Islet precursor cell (in vitro differentiated cells): ENCODE results near the gene SPTY2D1.
"Not testable (repeated sequence)": the region's sequence is repeated elsewhere in the genome, so short reads cannot be mapped to it uniquely, and the experiment has no call there.

ENCODE experiments used
- DNase-seq: peaks from one replicate; pipeline ENCODE4 v3.0.0-alpha.2; 2018

SPTY2D1 gene, protein sequence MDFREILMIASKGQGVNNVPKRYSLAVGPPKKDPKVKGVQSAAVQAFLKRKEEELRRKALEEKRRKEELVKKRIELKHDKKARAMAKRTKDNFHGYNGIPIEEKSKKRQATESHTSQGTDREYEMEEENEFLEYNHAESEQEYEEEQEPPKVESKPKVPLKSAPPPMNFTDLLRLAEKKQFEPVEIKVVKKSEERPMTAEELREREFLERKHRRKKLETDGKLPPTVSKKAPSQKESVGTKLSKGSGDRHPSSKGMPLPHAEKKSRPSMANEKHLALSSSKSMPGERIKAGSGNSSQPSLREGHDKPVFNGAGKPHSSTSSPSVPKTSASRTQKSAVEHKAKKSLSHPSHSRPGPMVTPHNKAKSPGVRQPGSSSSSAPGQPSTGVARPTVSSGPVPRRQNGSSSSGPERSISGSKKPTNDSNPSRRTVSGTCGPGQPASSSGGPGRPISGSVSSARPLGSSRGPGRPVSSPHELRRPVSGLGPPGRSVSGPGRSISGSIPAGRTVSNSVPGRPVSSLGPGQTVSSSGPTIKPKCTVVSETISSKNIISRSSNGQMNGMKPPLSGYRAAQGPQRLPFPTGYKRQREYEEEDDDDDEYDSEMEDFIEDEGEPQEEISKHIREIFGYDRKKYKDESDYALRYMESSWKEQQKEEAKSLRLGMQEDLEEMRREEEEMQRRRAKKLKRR

DNA sequence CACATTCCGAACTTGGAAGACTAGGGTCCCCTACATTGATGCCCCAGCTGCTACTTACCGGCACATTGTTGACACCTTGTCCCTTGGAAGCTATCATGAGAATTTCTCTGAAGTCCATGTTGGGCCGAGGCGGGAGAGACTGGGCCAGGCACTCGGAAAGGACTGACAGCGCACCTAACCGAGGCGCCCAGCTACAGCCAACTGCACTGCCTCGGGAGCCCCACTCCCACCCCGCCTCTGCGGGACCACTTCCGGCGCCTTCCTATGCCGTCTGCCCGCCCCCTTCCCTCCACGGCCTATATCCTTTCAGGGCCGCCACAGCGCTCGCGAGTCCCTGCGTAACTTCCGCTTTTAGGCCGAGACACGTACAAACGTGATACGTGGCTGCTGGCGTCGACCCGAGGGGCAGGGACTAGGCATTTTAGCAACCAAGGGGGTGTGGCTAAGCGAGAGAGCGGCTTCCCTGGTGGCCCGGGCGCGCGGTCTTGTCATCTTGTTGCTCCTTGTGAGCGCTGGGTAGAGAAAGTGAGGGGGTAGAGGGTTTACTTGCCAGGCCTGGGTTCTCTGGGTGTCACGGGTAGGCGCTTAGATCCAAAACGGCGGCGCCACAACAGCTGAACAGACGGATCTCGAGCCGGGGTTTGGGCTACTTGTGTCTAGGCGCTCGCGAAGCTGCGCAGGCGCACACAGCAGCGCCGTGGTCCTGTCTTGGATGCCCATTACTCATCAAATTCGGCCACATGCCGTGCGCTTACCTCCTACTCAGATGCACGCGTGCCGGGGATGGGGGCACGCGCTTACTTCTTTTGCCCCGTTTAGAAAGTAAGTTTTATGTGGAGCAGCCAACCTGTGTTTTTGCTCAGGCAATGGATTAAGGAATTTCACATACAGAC is at the start of gene SPTY2D1:
Gene SPTY2D1, minus strand, starts transcription at position 203 of the 893 bp plus-strand sequence. Its CDS starts 85 bp downstream, at position 118.
- peak; percentile 100 for DNase-seq

DNA sequence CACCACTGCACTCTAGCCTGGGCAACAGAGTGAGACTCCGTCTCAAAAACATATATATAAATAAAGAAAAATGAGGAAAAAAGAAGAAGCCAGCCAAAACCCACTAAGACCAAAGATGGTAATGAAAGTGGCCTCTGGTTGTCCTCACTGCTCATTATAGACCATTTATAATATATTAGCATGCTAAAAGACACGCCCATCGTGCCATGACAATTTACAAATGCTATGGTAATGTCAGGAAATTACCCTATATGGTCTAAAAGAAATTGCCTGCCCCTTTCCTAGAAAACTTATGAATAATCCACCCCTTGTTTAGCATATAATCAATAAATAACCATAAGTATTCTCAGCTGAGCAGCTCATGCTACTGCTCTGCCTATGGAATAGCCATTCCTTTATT is 48.3 kb upstream of the SPTY2D1 start:
- DNase-seq = no peak

DNA sequence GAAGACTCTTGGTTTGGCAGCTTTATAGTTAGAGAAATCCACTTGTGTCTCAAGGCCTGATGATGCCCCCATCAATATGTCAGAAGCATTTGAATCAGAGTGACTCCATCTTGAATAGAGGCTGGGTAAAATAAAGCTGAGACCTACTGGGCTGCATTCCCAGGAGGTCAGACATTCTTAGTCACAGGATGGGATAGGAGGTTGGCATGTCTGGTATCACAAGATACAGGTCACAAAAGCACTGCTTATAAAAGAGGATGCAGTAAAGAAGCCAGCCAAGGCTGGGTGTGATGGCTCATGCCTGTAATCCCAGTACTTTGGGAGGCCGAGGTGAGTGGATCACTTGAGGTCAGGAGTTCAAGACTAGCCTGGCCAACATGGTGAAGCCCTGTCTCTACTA is 47.8 kb upstream of the SPTY2D1 start:
- DNase-seq = not testable (repeated sequence)

DNA sequence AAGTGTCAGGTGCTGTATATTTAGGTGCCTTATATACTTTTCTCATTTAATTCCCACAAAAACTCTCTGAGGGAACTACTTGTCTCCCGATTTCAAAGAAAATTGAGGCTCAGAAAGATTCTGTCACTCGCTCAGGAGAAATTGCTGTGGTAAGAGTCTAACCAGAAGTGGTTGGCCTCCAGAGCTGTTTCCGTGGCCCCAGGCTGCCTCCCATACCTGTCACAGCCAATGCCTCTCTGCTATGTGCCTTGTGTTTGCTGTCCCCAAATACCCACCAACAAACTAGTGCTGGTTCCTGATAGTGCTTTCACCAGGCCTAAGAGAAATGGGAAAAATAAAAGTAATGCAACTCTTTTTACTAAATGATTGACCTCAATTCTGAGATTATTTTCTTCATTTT is 43.4 kb upstream of the SPTY2D1 start:
- DNase-seq = peak; percentile 64

DNA sequence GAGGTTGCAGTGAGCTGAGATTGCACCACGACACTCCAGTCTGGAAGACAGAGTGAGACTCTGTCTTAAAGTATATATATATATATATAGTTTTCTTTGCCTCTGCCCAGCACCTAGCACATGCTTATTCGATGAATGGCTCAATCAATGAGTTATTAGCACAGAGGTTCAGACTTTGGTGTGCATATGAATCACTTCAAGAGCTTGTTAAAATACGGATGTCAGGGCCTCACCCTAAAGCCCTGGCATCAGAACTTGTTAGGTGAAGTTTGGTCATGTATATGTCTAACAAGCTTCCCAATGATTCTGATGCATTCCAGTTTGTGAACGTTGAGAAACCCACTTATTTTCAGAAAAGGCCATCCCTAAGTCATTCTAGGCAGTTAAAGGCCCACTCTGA is 42.7 kb upstream of the SPTY2D1 start:
- DNase-seq = no peak

DNA sequence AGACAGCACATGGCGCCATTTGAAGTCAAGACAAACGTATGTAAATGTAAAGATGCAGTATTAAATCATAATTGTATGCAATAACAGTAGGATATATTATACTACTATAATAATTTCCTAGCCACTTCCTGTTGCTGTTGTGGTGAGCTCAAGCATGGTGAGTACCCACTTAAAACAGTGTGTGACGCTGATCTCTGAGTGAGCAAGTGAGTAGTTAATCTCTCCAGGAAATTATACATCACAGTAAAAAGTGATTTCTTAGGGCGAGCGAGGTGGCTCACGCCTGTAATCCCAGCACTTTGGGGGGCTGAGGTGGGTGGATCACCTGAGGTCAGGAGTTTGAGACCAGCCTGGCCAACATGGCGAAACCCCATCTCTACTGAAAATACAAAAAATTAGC is 38.1 kb upstream of the SPTY2D1 start:
- DNase-seq = not testable (repeated sequence)

DNA sequence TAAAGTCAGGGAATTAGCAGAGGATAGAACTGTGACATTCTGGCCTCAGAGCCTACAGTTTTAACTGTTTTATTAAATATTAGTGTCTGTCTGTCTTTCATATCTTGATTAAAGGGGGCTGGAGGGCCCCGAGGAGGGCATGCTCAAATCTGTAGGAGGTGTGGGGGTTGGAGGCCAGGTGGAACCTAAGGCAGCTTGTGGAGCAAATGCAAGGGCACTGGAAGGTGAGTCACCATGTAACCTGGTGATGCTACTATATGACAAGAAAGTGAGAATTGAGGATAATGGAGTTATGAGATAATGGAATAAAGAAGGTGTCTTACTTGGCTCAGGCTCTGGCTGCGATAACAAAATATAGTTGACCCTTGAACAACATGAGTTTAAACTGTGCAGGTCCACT is 37.1 kb upstream of the SPTY2D1 start:
- DNase-seq = no peak

DNA sequence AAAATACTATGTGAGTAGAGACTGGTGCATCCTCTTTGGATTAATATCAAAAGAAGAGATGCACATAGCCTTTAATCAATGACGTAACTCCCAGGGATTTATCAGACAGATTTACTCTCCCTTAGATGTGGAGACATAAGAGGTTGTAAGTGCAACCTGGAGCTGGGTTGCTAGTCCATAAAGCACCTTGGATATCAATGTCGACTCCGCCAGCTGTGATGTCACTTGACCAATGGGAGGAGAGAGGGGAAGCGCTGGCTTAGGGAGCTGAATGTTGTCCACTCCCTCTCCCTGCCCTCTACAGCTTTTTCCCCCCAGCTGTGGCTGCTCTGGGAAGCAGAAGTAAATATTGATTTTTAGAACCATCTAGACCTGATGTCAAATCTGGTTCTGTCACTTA is 35.6 kb upstream of the SPTY2D1 start:
- peak; percentile 75 for DNase-seq

DNA sequence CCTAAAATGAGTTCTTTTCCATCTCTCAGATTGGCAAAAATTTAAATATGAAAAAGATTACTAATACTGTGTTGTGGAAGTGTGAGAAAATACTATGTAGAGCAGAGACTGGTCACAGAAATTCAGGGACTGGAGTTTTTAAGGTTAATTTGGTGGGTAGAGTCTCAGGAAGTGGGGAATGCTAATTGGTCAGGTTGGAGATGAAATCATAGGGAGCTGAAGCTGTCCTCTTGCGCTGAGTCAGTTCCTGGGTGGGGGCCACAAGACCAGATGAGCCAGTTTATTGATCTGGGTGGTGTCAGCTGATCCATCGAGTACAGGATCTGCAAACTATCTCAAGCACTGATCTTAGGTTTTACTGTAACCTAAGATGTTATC is 35.1 kb upstream of the SPTY2D1 start:
- DNase-seq = peak; percentile 76

DNA sequence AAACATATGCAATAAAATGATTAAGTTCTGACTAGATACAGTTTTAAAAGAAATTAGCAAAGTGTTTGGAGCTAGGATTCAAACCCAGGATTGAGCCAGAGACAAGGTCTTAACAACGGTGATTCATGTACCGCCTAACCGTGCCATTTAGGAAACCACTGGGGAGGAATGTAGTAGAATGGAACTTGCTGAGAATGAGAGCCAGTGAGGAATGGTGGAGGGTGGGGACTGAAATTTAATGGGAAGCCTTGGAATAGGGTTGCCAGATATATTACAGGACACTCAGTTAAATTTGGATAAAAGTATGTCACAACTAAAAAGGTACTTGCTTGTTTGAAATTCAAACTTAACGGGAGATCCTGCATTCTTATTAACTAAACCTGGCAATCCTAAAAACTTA is 34.0 kb upstream of the SPTY2D1 start:
- peak; percentile 54 for DNase-seq

DNA sequence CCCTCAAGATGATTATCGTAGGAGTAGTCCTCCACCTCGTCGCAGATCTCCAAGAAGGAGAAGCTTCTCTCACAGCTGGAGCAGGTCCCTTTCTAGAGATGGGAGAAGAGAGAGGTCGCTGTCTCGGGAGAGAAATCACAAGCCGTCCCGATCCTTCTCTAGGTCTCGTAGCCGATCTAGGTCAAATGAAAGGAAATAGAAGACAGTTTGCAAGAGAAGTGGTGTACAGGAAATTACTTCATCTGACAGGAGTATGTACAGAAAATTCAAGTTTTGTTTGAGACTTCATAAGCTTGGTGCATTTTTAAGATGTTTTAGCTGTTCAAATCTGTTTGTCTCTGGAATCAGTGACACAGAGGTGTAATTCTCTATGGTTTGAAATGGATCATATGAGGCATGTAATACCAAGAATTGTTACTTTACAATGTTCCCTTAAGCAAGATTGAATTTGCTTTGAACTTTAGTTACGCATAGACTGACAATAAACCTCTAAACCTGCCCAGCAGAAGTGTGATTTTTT is 31.3 kb upstream of the SPTY2D1 start:
- DNase-seq = not testable (repeated sequence)

DNA sequence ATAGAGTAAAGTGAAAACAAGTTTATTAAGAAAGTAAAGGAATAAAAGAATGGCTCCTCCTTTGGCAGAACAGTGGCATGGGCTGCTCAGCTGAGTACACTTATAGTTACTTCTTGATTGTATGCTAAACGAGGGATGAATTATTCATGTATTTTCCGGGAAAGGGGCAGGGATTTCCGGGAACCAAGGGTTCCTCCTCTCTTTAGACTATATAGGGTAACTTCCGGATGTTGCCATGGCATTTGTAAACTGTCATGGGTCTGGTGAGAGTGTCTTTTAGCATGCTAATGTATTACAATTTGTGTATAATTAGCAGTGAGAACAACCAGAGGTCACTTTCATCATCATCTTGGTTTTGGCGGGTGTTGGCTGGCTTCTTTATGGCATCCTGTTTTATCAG is 23.5 kb upstream of the SPTY2D1 start:
- no peak for DNase-seq

DNA sequence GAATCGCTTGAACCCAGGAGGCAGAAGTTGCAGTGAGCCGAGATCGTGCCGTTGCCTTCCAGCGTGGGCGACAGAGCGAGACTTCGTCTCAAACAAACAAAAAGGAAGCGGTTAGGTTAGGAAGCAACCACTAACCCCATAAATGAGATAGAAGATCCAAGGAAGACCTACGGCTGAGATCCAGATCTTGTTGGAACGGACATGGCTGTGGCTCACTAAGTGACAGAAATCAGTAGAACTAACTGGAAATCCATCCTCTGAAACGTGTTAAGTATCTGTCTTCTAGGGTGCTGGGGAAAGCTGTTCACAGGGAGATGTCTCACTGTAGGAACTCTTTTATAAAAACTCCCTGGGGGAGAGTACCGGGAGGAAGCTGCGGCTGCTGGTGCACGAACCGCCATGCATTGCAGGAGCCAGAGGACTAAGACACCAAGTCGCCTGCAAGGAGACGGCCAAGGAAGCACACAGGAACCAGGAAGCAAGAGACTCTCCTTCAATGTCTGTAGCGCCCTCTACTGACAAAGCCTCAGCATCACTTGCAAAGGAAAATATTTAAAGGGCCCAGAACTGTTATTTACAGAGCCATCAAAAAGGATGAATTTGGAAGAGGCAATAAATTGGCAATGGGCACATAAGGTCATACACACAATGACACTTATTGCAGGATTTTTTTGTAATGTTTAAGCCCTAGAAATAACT is 16.9 kb upstream of the SPTY2D1 start:
- peak; percentile 76 for DNase-seq

DNA sequence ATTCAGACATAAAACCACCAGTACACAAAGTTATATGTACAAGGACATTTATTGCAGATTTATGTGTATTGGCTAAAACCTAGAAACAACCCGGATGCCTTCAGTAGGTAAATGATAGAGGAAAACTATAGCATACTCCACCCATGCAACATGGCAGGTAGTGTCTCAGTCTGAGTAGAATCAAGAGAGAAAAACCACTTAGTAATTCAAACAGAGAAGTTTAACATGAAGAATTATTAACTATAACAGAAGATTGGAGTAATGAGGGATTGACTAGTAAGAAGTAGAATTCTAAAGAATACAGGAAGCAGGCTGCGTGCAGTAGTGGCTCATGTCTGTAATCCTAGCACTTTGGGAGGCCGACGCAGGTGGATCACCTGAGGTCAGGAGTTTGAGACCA is 16.2 kb upstream of the SPTY2D1 start:
- DNase-seq = no peak

DNA sequence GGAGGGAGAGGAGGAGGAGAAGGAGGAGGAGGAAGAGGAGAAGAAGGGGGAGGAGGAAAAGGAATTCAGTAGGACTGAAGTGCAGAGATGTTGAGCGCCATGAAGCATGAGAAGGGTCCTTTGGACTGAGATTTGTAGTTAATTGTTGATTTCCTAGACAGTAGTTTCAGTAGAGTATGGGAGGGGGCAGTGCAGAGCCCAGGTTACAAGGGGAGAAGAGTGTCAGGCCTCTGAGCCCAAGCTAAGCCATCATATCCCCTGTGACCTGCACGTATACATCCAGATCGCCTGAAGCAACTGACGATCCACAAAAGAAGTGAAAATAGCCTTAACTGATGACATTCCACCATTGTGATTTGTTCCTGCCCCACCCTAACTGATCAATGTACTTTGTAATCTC is 8.9 kb upstream of the SPTY2D1 start:
- DNase-seq = not testable (repeated sequence)

DNA sequence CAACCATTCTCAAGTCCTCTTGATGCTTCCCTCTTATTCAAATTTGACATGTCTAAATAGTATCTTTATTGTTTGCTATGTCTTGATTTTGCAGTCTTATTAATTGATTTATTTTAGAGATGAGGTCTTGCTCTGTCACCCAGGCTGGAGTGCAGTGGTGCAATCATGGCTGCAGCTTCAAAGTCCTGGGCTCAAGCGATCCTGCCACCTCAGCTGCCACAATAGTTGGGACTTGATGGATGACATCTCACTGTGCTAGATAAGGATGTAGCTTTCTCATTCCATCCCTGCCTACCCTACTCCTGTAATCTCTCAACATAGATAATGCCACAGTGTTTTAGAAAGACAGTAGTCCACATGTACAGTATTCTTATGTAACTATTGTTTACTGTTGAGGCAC is 7.5 kb upstream of the SPTY2D1 start:
- DNase-seq = no peak

DNA sequence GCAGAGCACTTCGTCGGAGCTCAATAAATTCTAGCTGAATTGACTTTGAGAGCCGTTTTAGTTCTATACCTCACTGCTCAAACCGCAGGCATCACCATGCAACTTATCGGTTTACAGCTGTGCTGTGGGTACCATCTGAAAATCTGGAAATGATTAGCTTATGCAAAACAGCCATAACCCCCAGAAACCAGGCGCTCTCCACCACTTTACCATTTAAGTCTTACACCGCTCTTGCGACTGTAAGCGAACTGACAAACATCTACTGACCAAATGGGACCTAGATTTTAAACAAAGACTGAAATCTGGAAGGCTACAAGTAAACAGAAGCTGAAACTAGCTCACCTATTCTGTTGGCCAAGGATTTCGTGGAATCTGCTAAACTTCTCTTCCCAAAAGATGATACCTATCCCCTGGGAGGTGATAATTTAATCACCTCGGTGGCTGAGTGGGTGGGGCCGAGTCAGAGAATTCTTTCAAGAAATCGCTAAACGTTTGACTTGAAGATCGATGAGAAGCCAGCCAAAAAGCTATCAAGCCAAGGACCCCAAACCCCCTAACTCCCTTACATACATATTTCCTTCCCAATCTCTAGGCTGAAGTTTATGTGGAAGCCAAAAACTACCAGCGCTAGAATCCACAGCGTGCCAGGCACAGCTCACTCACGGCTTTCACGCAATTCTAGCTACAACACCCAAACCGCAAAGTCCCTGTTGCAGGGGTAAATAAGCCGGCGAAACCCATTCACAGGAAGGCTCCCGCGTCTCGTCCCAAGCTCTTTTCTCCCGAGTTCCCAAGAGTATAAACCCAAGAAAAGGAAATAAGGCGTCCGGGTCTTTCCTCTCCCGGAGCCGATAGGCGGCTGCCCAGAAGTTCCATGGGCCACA is 644 bp downstream of the SPTY2D1 start:
- no peak for DNase-seq

DNA sequence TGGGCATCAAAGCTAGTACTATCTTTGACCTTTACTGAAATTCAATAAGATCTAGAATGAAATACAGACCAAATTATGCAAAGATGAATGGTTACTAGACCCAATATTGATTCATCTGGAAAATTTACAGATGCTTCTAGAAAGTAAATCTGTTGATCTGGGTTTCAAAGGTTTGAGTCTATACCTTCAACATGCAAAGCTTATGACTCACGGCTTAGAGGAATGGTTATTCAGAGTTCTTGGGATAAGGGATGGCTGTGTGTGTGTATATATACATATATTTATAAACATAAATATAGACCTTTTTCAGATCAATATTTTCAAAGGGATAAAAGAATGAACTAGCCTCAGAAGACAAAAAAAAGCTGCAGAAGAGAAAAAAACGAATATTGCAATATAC is 1.3 kb downstream of the SPTY2D1 start:
- DNase-seq = no peak

DNA sequence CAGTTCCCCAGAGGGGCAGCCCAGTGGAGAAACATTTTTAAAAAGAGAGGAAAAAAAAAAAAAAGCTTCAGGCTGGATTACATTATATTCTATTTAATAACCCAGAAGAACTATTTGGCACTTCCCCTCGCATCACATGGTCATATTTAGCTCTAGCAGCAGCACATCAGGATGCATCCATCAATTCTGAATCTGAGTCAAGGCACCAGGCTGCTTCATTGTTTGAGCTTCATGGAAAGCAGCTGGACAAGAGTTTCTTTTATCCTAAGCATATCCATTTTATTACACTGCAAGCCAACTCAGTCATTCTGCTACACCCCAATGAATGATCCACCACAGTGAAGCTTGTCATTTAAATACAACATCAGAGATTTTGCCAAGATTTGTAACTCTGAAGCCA is 10.0 kb downstream of the SPTY2D1 start:
- peak; percentile 16 for DNase-seq

DNA sequence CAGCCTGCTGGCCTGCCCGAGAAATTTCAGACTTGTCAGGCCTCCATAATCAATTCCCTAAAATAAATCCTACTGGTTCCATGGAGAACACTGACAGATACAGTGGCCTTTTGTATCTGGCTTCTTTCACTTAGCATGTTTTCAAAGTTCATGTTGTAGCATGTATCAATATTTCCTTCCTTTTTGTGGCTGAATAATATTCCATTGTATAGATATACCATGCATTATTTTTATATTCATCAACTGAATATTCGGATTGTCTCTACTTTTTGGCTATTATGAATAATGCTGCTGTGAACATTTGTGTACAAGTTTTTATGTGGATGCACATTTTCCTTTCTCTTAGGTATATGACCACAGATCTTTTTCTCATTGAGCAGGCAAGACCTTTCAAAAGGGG is 10.4 kb downstream of the SPTY2D1 start:
- no peak for DNase-seq

DNA sequence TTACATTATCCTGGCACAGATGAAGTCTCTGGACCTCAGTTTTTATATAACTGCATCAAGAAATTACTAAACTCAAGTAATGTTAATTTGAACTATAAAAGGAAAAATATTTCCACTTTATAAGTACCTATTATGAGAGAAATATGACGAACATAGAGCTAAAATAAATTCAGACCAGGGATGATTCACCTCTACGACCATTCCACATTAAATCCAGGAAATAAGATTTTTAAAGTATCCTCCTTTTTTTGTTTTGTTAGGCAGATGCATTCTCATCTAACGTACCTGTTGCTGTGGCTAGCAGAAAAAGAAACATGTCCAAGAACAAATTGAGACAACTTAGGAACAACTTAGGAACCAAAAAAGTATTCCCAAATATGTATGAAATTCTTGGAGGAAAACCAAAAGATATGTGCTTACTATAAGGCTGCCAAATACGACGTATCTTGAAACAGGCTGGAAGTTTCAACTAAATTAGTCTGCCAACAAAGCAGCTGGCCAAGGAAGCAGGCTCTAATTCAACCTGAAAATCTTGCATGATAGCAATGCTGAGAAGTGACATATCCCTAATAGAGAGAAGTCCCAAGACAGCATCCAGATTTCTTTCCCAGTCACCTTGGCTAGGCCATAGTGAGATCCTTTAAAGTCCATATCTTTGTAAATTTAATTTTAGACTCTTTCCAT is 15.7 kb downstream of the SPTY2D1 start:
- peak; percentile 1 for DNase-seq
